BJ (cell line): ENCODE measurements around the gene TPM1. TPM values are rescaled to one million over a fixed set of nuclear protein-coding genes. Genes with fewer than 3 reads are reported as not detected.

Source experiments
- CTCF ChIA-PET: fragments of 350-600 bp; formaldehyde crosslinking; extraction: SDS; loops from one replicate; lab custom pipeline; 2021; ENCODE audit warnings: antibody characterized with exemption, inconsistent platforms; lab: Yijun Ruan, JAX
- POLR2A ChIA-PET: fragments of 300-600 bp; sonication (Branson Sonifier 250); formaldehyde crosslinking; extraction: SDS; loops from one replicate; lab custom pipeline; 2021; ENCODE audit warnings: antibody characterized with exemption; lab: Charles Lee
- DNase-seq: peaks from one replicate; pipeline ENCODE4 v3.0.0-alpha.2; 2011; ENCODE audit warnings: low read depth
- H3K27me3 ChIP-seq: 2 replicates; pipeline ENCODE4 v1.6.0; 2011; ENCODE audit warnings: low read length; ENCODE audit not compliant: control insufficient read depth, insufficient read depth
- H3K36me3 ChIP-seq: 2 replicates; pipeline ENCODE4 v1.5.1; 2011; ENCODE audit warnings: low read length; ENCODE audit not compliant: control insufficient read depth, insufficient read depth
- H3K4me3 ChIP-seq: 2 replicates; pipeline ENCODE4 v1.5.1; 2011; ENCODE audit warnings: low read depth, mild to moderate bottlenecking, control low read depth, low read length
- CTCF ChIP-seq: IDR thresholded peaks from 2 replicates; pipeline ENCODE4 v1.5.1; 2011; ENCODE audit warnings: low read depth, mild to moderate bottlenecking, control low read depth, inconsistent platforms, low read length, moderate library complexity; ENCODE audit not compliant: insufficient read depth
- polyA plus RNA-seq: library from polyadenylated mRNA; depleted of rRNA; stranded (reverse); fragments of >200 nt; gene quantifications from 2 replicates; pipeline ENCODE4 v1.2.3, GENCODE V29; 2011

Gene TPM1
- polyA plus RNA-seq, 1 experiment = 1,575 TPM

- CTCF ChIA-PET = no interaction called here
- H3K27me3 ChIP-seq = no peaks in the 10 kb centered on the region
- DNase-seq = no peak
- POLR2A ChIA-PET = no interaction called here
- H3K36me3 ChIP-seq = peaks cover 42% of the 10 kb centered on the region
- TF ChIP-seq CTCF = no peak
- H3K4me3 ChIP-seq = no peak overlapping the region
Measured at GRCh38 chr15:63059573-63060216, 17.1 kb downstream of the TPM1 start.

- CTCF ChIA-PET = interaction anchor here (0.6 to 1.2 kb wide), 2 partner anchors 13 to 230 kb away, joined by 3 to 4 read pairs; no protein-coding TSS in a partner anchor
- Histone ChIP-seq H3K36me3 (peaks cover 44% of the 10 kb centered on the region), H3K27me3 (no peaks in the 10 kb centered on the region), H3K4me3 (no peak overlapping the region)
- POLR2A ChIA-PET = no interaction called here
- no peak for TF ChIP-seq CTCF
- no peak for DNase-seq
Measured at GRCh38 chr15:63060699-63061098, 18.2 kb downstream of the TPM1 start.

GRCh38 chr15:63061975-63062374 is 19.4 kb downstream of the TPM1 start:
- ChIA-PET POLR2A (no interaction called here), CTCF (interaction anchor here (1.0 to 1.3 kb wide), 2 partner anchors 12 to 14 kb away, joined by 3 to 5 read pairs; no protein-coding TSS in a partner anchor)
- no peak for DNase-seq
- Histone ChIP-seq H3K4me3 (no peak overlapping the region), H3K27me3 (no peaks in the 10 kb centered on the region), H3K36me3 (peaks cover 38% of the 10 kb centered on the region)
- no peak for TF ChIP-seq CTCF

GRCh38 chr15:63063164-63063756 is 20.7 kb downstream of the TPM1 start:
- Histone ChIP-seq H3K4me3 (no peak overlapping the region), H3K36me3 (peaks cover 36% of the 10 kb centered on the region), H3K27me3 (no peaks in the 10 kb centered on the region)
- DNase-seq = no peak
- POLR2A ChIA-PET = no interaction called here
- CTCF ChIA-PET = interaction anchor here (1.3 to 1.6 kb wide), 2 partner anchors 15 to 30 kb away, joined by 3 to 5 read pairs; no protein-coding TSS in a partner anchor
- no peak for TF ChIP-seq CTCF

GRCh38 chr15:63063877-63064409 is 21.4 kb downstream of the TPM1 start:
- CTCF ChIA-PET = interaction anchor here (1.6 kb wide), 1 partner anchor 29 kb away, joined by 3 read pairs; no protein-coding TSS in a partner anchor
- no peak overlapping the region for H3K4me3 ChIP-seq
- H3K36me3 ChIP-seq = peaks cover 39% of the 10 kb centered on the region
- POLR2A ChIA-PET = no interaction called here
- DNase-seq = no peak
- H3K27me3 ChIP-seq = no peaks in the 10 kb centered on the region
- TF ChIP-seq CTCF = no peak
